Esophagus muscularis mucosa (tissue), 4 donors: ENCODE data around the gene EEIG2.

Source experiments
- CTCF ChIP-seq, 3 experiments: fragments of 200-600 bp in 2 of 3; fragments of 450-650 bp in 1 of 3; sonication (generic) in 2 of 3; IDR thresholded peaks; one replicate each; pipeline ENCODE4 v1.5.1; 2017 to 2019; ENCODE audit warnings: antibody characterized with exemption in 3 of 3, mild to moderate bottlenecking in 2 of 3, moderate library complexity in 1 of 3
- EP300 ChIP-seq: sonication (generic); formaldehyde crosslinking; IDR thresholded peaks from one replicate; pipeline ENCODE4 v1.6.1; 2017; ENCODE audit warnings: antibody characterized with exemption
- POLR2A ChIP-seq: fragments of 450-650 bp; IDR thresholded peaks from one replicate; pipeline ENCODE4 v1.6.1; 2017; ENCODE audit warnings: antibody characterized with exemption, moderate library complexity, mild to moderate bottlenecking, low read depth
- POLR2AphosphoS5 ChIP-seq, 2 donors: sonication (generic); formaldehyde crosslinking; IDR thresholded peaks; one replicate each; pipeline ENCODE4 v1.6.1; 2017; ENCODE audit warnings: antibody characterized with exemption in 2 of 2

GRCh38 chr1:108570128-108570527, 10.2 kb downstream of the EEIG2 start:
- TF ChIP-seq CTCF (IDR thresholded peaks at IDR 0.05) (peak in 1 of 3 experiments; percentile 33), POLR2A (no peak), EP300 (no peak), POLR2AphosphoS5 (IDR thresholded peaks at IDR 0.05) (no peak)
